ENCODE results near the gene ADCK2.
"Not testable (repeated sequence)": the region's sequence is repeated elsewhere in the genome, so short reads cannot be mapped to it uniquely, and the experiment has no call there.

Gene ADCK2

GRCh38 chr7:140672382-140673062 is at the start of gene ADCK2:
Gene ADCK2 (plus strand): TSS chr7:140672945. CDS start chr7:140673331, 386 bp downstream.
- DNase-seq = peak; percentile 47 to 58

GRCh38 chr7:140623980-140624379 is 48.8 kb upstream of the ADCK2 start:
- no peak for DNase-seq

GRCh38 chr7:140624392-140625191 is 48.2 kb upstream of the ADCK2 start:
- DNase-seq = no peak

- DNase-seq = not testable (repeated sequence)
Observed at GRCh38 chr7:140625192-140625558, 47.6 kb upstream of the ADCK2 start.

- no peak for DNase-seq
Observed at GRCh38 chr7:140625908-140626868, 46.6 kb upstream of the ADCK2 start.

- DNase-seq = no peak
Observed at GRCh38 chr7:140631021-140631420, 41.7 kb upstream of the ADCK2 start.

GRCh38 chr7:140631602-140632001 is 41.1 kb upstream of the ADCK2 start:
- no peak for DNase-seq

- DNase-seq = no peak
Observed at GRCh38 chr7:140635345-140635744, 37.4 kb upstream of the ADCK2 start.

GRCh38 chr7:140635816-140636215 is 36.9 kb upstream of the ADCK2 start:
- DNase-seq = no peak

- DNase-seq = no peak
Observed at GRCh38 chr7:140637400-140637799, 35.3 kb upstream of the ADCK2 start.

- DNase-seq = no peak
Observed at GRCh38 chr7:140638173-140638791, 34.5 kb upstream of the ADCK2 start.

- no peak for DNase-seq
Observed at GRCh38 chr7:140639366-140640053, 33.2 kb upstream of the ADCK2 start.

- DNase-seq = no peak
Observed at GRCh38 chr7:140640060-140640637, 32.6 kb upstream of the ADCK2 start.

- no peak for DNase-seq
Observed at GRCh38 chr7:140640727-140641523, 31.8 kb upstream of the ADCK2 start, which contains the start of gene DENND2A. Gene DENND2A (minus strand): TSS chr7:140640813. CDS start chr7:140602397, 38,416 bp downstream.

- no peak for DNase-seq
Observed at GRCh38 chr7:140641524-140642195, 31.1 kb upstream of the ADCK2 start.

- no peak for DNase-seq
Observed at GRCh38 chr7:140643416-140643815, 29.3 kb upstream of the ADCK2 start.

GRCh38 chr7:140644761-140645160 is 28.0 kb upstream of the ADCK2 start:
- not testable (repeated sequence) for DNase-seq

GRCh38 chr7:140645166-140645900 is 27.4 kb upstream of the ADCK2 start:
- DNase-seq = no peak

- DNase-seq = no peak
Observed at GRCh38 chr7:140646931-140647647, 25.7 kb upstream of the ADCK2 start.

Data from stimulated activated CD4-positive, alpha-beta T cell treated with anti-CD3 and anti-CD28 coated beads, Interleukin-2, amount 100 ng/mL, for 48 hours (primary cell).